Measurements from ENCODE around the gene SLC24A3.

SLC24A3 gene

DNA sequence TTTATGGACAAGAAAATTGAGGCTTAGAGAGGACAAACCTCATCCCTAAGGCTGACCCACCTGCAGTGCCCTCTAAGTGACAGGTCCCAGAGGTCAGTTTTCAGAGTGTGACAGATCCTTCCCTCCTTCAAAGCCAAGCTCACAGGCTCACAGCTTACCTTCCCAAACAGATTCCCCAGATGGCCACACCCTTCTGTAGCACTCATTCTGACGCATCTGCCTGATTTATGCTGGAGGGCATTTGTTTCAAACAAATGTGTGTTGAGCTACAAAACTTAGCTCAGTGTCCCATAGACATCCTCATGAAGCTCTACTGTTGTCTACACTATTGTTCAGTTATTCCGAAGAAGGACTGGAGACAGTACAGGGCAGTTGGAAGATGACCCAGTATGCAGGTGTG is 485.0 kb downstream of the SLC24A3 start:
- DNase-seq = no peak

DNA sequence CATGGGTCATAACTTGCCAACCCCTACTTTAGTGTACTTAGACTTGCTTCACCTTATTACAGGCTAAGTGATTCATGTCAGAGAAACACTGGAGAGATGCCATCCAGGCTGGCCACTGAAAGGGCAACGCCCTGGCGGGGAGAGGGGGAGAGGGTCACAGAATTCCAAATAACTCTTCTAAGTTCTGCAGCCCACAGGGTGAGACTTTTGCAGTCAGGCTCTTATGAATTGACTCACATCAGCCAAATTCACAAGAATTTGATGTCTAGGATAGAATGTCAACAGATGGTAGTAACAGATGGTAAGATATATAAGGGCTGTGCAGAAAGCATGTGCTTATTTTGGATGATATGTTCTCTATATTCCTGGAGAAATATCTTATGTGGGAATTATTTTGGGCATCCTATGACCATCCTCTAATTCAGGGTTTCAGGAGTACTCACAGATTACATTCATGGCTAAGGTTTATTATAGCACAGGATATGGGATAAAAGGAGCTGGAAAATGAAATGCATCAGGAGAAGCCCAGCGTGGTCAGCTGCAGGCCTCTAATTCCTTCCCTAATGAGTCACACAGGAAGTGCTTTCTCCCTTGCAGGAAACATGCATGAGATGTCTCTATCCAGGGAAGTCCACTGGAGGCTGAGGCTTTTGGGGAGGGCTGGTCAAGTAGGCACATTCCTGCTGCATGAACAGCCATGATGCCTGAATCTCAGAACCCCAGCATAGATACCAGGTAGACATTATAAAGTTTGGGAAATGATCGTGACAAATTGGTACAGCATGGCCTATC is 486.9 kb downstream of the SLC24A3 start:
- no peak for DNase-seq

DNA sequence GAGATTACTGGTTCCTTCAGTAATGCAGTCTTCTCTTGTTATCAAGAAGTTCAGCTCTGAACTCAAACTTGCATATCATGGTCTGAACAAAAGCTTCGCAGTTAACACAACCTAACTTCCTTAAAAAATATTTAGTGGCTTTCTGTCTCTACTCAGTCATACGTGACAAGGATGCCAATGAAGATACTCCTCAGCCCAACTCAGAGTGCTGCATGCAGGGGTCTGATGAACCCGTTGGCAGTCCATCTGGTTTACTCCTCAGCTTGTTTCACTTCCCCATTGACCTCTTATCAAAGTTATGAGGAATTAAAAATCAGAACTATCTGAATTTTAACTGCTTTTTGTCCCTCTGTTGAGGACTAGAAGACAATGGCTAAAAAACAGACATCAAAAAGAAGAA is 489.0 kb downstream of the SLC24A3 start:
- DNase-seq = no peak

DNA sequence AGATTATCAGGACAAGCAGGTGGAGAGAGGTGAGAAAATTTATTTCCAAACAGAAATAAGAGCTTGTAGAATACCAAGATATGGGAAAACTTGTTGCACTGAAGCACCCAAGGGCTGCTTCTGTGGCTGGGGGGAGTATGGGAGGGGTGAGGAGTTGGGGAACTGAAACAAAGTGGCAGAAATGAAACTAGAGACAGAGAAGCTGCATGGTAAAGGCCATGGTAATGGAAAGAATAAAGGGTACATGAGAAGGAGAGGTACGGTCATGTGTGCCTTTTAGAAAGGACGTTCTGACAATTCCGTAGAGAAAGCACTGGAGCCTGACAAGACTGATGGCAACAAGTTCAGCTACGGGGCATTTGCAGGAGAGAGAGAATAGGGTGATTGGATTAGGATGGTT is 494.0 kb downstream of the SLC24A3 start:
- no peak for DNase-seq

DNA sequence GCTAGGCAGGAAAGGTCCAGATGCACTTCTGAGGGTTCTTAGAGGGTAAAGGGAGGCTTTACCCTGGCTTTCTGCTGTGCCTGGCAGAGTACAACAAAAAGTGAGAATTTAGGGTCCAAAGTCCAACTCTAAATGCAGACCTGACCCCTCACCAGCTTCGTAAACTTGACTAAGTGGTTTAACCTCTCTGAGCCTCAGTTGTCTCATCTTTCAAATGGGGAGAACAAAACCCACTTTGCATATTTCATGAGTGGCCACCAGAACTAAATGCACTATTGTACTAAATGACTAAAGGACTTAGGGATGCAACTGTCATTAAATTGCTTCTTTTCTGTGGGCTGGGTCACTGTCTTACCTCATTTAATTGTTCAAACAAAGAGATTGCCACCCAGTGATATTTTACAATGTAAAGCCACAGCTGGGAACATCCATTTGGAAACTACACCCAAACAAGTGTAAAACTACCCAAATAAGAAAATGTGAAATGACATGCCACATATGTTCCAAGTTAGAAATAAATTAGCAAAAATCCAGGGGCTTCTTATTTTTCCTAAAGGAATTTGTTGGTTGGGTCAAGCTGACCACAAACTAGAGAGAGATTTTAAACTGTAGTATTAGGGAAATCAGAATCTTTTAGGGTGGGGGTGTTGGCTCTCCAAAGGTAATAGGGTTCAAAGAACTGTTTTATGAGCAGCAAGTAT is 497.3 kb downstream of the SLC24A3 start:
- DNase-seq = no peak

DNA sequence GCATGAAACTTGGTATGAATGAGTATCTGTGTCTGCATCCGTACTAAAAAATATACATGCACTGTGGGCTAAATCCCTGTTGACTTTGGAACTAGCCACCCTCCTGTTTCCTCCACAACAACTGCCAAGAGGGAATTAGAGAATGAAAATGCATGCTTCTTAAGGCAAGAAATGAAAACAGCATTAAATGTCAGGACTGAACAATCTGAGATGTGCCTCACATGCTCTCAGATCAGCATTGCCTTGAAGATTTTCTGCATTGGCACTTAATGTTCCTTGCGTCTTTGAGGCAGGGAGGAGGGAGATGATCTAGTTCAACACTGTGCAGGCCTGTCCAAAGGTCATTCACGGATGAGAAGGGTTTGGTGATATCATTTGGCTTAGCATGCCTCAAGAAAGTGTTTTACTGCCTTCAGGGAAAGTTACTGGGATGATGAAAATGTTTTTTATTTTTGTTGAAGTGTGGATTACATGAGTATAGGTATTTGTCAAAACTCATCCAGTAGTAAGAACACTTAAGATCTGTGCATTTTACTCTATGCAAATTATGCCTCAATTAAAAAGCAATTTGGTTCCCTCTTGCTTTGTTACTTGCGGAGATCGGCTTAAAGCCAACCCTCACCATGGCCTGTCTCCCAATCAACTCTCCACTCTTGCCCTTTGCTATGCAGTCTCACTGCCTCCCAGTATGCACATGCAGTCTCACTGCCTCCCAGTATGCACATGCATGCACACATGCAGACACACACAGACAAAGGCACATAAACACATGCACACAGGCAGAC is 498.1 kb downstream of the SLC24A3 start:
- no peak for DNase-seq

DNA sequence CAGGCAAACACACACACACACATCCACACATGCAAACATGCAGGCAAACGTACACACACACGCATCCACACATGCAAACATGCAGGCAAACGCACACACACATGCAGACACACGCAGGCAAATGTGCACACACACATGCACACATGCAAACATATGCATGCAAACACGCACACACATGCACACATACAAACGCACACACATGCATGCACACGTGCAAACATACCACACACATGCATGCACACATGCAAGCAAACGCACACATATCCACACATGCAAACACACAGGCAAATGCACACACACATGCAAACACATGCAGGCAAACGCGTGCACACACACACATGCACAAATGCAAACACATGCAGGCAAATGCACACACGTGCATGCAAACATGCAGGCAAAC is 498.7 kb downstream of the SLC24A3 start:
- DNase-seq = no peak

DNA sequence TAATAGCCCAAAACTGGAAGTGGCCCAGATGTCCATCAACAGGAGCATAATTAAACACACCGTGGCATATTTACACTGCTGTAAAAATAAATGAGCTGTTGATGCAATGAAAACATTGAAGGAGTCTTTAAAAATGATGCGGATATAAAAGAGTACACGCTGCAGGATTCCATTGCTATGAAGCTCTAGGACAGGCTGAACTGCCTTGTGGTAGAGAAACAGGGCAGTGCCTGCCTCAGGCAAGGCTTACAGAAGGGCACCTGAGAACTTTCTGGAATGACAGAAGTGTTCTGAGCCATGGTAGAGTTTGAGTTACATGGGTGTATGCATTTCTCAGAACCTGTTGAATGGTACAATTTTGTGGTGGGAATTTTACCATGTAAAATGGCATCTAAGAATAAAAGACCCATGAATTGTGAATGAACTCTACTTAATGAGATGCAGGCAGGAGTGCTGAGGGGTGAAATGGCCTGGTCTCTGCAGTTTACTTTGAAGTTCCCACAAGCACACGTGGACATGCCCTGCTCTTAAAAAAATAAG is 500.3 kb downstream of the SLC24A3 start:
- DNase-seq = no peak

DNA sequence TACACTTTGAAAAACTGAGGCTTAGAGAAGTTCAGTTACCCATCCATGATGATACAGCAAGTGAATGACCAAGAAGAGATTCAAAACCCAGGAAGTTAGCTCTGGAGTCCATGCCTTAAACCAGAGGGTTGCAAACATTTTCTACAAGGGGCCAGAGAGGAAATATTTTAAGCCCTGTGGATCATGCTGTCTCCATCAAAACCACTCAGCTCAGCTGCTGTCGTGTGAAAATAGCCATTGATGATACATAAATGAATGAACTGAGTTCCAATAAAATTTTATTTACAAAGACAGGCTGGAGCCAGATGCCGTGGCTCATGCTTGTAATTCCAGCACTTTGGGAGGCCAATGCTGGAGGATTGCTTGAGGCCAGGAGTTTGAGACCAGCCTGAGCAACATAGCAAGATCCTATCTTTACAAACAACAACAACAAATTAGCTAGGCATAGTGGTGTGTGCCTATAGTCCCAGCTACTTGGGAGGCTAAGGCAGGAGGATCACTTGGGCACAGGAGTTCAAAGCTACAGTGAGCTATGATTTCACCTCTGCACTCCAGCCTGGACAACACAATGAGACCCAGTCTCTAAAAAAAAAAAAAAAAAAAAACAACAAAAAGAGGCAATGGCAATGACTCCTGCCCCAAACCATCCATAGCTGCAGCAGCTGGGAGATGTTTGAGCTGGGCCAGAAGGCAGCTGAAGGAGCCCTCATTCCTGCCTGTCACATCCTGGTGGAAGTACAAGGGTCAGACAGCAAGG is 501.6 kb downstream of the SLC24A3 start:
- DNase-seq = no peak

DNA sequence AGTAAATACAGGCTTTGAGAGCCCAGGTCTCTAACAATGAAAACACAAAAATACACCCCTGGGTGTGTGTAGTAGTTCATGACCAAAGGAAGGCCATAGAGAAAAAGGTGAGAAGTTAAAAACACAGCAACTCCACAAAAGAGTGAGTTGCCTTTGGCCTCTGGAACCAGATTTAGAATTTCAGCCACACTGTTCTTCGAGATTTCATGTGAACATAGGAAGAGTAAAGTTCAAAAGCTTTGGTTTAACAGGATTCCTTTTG is 502.1 kb downstream of the SLC24A3 start:
- no peak for DNase-seq

DNA sequence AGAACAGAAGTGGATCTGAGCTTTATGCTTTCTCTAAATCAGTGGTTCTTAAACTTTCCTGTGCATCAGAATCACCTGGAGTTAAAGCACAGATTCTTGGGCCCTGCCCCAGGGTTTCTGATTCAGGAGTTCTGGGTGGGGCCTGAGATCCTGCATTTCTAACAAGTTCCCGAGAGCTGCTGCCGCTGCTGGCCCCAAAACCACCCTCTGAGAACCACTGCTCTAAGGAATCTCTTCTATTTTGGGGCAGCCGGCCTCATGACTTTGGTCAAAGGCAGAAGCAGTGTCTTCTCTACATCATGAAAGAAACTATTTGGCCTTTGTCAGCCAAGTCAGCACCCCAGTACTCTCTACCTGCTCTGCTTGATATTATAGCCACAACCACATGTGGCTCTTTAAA is 503.5 kb downstream of the SLC24A3 start:
- no peak for DNase-seq

DNA sequence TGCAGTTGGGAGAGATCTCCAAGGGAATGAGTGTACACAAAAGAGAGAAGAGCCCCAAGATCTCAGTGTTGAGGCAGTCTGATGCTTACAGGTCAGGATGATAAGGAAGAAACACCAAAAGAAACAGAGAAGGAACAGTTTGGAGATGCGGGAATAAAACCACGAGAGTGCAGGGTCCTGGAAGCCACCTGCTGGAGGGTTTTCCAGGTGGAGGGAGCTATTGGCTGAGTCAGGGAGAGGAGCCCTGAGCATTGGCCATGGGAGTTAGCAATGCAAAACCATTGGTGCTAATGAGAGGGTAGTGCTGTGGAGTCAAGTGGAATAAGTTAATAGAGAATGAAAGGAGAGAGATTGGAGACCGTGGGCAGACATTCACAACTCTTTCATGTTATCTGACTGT is 506.4 kb downstream of the SLC24A3 start:
- DNase-seq = no peak

DNA sequence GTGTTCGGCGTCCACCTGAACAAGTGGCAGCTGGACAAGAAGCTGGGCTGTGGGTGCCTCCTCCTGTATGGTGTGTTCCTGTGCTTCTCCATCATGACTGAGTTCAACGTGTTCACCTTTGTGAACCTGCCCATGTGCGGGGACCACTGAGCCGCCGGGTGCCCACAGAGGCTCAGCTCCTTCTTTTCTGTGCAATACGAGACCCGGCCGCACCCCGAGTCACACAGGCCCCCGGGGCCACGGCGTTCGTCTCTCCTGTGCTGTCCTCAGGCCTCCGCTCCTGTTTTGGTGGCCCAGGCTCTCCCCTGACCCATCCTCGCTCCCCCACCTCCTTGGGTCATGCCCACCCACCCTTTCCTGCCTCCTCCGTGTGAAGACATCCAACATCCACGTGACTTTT is 508.5 kb downstream of the SLC24A3 start:
- DNase-seq = no peak

DNA sequence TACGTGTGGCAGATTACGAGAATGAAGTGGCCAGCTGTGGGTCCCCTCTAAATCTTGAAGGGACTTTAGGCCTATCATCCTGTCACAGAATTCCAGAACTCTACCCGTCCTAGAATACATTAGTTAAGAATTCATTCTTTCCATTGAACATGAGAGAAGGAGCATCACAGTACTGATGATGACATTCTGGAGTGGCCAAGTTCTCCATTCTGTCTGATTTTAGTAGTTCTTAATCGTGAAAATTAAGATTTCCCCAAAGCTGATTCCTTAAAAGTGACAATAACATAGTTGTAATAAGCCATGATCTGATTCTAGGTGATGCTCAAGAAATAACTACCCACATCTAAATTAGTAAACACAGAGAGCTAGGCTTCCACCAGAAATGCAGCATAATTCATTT is 510.6 kb downstream of the SLC24A3 start:
- no peak for DNase-seq

DNA sequence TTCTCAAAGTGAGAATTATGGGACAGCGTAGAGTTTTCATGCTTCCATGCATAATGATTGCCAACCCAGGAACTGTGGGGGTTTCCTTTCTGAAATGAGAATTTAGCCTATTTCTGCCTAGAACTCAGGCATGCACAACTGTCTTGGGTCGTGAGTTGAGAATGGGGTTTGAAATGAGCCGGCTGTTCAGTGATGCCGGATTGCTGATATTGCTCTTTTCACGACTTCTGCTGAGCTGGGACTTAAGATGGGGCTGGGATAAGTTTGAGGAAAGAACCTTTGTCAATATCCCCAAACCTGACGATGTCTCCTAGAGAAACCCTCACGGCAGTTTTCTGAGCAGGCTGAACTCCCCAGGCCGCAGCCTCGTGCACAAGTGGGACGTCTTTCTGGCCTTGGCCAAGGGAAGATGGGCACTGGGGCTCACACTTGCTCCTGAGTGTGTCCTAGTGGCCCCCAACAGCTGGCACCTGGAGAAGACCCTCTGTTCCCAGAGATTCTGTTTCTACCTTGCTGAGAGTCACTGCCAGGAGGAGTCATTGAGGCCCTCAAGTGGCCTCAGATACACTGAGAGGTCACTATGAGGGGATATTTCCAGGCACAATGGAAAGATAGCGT is 511.5 kb downstream of the SLC24A3 start:
- DNase-seq = no peak

DNA sequence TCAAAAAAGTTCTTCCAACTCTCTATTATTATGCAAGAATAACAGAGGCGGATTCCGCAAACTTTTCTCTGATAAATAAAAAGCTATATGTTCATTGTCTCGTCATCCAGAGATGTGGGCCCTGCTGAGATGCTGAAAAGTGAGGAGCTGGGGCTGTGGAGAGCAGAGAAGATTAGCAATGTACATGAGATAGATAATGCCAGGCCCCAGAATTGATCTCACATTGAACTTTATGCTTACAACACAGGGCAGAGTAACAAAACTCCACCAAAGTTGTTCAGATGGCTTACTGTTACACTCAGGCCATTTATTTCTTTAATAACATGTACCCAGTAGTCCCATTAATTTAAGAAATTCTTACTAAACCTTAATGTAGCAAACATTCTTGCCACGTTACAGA is 512.9 kb downstream of the SLC24A3 start:
- no peak for DNase-seq

DNA sequence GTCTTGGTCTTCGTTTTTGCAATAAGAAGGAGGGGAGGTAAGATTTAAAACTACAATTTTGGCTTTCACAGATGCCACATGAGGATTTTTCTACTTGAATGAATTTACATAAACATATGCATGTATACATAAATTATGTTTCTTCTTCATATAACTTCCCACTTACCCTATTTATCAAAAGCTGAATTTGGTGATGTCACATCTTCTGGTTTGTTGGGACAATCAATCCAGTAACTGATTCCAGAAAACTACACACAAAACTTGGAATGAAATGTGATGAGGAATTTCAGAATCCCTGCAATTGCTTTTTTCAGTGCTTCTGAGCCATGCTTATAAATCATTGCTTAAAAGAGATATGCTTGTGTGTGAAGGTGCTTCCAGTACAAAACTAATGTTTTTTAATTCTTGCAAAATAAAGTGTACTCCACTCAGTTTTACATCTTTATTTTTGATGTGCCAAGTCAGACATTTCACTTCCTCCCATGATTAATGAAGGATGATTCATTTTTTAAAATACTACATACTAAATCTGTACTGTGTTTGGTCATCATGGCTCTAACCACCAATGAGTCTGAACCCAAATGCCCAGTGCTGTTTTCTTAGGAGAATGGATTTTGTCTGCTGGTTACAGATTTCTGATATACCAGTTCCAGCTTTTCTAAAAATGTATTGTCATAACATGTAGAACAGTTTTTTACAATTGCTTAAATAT is 513.5 kb downstream of the SLC24A3 start:
- no peak for DNase-seq

DNA sequence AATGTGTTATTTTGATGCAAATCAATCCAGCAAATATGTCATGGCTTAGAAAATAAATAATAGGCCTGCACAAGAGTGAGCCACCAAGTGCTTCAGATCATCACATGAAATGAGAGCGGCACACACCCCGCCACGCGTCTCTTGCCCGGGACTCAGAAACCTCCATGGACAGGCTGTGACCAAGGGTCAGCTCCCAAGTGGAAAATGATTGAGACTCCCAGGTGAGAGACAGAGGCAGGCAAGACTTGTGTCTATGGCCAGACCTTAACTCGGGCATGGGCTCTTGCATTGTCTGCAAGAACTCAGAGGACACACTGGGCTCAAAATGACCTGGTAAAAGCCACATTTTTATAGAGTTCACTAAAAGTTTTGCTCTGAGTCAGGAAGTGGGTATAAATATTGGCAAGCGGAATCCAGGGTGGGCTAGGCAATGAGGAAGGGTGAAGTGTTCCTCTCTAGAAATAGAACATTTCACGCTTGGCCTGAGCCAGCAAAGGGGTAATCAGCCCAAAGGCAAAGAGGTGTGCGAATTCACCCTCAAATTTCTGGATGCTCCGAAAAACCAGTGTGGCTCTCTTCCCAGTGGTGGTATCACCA is 514.9 kb downstream of the SLC24A3 start:
- no peak for DNase-seq

DNA sequence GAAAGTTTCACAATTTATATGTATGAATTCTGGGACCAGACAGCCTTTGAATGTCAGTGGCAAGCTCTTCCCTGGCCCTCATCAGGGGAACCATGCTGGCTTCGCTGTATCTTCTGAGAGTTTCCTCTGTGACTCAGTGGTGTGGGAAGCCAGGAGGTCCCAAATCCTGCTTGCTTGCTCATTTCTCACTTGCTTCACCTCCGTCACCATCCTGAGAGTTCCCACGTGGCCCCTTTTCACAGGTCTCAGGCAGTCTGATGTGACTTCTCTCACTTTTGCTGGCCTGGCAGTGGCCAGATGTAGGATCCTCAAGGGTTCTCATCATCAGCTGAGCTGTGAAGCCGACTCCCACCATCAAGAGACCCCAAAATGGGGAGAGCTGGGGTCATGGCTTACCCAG is 517.2 kb downstream of the SLC24A3 start:
- DNase-seq = no peak

DNA sequence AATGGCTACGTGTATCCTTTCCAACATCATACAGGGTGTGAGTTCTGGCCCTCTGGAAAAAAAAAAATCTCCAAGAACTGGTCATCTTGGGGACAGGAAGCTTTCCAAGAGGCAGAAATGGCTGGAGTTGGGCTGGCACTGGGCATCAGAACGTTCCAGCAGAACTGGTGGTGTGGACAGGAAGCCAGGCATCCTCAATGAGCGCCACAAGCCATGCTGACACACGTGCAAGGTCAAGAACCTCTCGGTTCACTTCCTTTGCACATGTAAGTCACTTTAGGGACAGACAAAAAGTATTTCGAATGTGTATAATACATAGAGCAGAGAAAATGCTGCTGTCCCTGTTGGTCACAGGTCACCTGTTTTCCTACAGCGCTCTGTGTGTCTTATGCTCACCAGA is 518.3 kb downstream of the SLC24A3 start:
- no peak for DNase-seq

DNA sequence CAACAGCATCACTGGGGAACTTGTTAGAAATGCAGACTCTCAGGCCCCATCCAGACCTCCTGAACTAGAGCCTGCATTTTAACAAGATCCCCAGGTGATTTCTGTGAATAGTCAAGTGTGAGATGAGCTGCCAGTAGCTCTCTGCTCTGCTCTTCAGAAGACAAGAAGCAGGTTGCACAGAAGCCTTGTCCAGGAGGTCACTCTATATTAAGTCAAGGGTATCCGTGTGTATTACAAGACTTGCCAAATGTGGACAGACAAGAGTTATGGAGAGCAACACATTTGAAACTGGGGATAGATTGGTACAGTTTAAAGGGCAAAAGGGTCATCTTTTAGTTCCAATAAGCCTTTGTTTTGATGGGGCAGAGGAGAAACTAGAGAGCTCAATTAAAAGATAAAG is 522.4 kb downstream of the SLC24A3 start:
- DNase-seq = no peak

DNA sequence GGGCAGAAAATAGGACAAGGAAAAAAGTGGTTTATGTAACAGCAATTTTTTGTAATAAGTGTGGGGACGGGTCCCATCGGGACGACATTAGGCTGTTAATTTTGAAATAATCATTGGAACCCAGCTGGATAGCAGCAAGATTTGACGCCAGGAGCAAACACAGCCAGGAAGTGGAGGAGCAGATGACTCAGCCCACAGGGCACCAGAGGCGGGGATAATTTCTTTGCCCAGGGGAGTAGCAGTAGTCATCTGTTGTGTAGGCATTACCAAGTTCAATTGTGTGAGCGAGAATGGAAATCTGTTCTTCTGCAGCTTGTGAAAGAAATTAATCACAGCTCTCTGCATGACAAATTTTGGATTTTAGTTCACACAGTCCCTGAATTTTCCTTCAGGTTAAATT is 523.0 kb downstream of the SLC24A3 start:
- DNase-seq = peak; percentile 4
